ENCODE measurements around the gene PCNX2.

DNA sequence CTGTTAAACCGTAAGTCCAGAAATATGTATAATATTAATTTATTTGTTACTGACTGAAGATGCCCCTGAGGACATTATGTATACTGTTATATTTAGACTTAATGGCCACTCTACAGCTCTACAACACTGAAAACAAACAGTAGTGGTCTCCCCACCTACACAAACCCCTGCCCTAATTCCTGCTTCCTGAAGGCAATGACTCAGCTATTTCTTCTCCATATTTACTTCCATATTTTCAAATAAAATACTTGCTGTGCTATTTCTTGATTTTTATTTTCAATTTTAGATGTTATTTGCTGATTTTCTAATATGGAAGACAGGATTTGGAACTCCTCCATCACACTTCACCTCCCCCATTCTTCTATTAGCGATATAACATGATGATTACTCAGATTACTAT is 97.6 kb downstream of the PCNX2 start:
- TF ChIP-seq, protein P1, sequence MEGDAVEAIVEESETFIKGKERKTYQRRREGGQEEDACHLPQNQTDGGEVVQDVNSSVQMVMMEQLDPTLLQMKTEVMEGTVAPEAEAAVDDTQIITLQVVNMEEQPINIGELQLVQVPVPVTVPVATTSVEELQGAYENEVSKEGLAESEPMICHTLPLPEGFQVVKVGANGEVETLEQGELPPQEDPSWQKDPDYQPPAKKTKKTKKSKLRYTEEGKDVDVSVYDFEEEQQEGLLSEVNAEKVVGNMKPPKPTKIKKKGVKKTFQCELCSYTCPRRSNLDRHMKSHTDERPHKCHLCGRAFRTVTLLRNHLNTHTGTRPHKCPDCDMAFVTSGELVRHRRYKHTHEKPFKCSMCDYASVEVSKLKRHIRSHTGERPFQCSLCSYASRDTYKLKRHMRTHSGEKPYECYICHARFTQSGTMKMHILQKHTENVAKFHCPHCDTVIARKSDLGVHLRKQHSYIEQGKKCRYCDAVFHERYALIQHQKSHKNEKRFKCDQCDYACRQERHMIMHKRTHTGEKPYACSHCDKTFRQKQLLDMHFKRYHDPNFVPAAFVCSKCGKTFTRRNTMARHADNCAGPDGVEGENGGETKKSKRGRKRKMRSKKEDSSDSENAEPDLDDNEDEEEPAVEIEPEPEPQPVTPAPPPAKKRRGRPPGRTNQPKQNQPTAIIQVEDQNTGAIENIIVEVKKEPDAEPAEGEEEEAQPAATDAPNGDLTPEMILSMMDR (IDR thresholded peaks at IDR 0.05), result no peak
- TF ChIP-seq POLR2A (IDR thresholded peaks at IDR 0.05), result no peak

All from lower leg skin (tissue), 3 donors.